HL-60 (cell line): ENCODE measurements around the gene LRSAM1.

Experiments
- DNase-seq, 2 experiments: peaks; one replicate each; pipeline ENCODE4 v3.0.0-alpha.2; 2010 to 2020; ENCODE audit warnings: low read depth in 1 of 2, low spot score in 1 of 2
- H3K27ac ChIP-seq: fragments of 250-450 bp; sonication (Bioruptor Pico); replicated peaks from 2 replicates; pipeline ENCODE4 v1.5.1; 2020; ENCODE audit warnings: mild to moderate bottlenecking, moderate library complexity
- H3K27me3 ChIP-seq: fragments of 250-450 bp; sonication (Bioruptor Pico); 2 replicates; pipeline ENCODE4 v1.5.1; 2021; ENCODE audit warnings: mild to moderate bottlenecking, moderate library complexity; ENCODE audit not compliant: insufficient read depth, poor library complexity, severe bottlenecking
- H3K4me3 ChIP-seq: replicated peaks from 2 replicates; pipeline ENCODE4 v1.5.1; 2011; ENCODE audit warnings: mild to moderate bottlenecking, control low read depth, low read length; ENCODE audit not compliant: insufficient read depth
- CTCF ChIP-seq: IDR thresholded peaks from one replicate; pipeline ENCODE4 v1.5.1; 2011; ENCODE audit warnings: low read length, control low read depth, inconsistent platforms; ENCODE audit not compliant: insufficient read depth
- GABPA ChIP-seq: IDR thresholded peaks from 2 replicates; pipeline ENCODE4 v1.6.1; 2012; ENCODE audit warnings: low read depth
- POLR2AphosphoS5 ChIP-seq: IDR thresholded peaks from 2 replicates; pipeline ENCODE4 v1.6.1; 2012; ENCODE audit warnings: low read depth
- REST ChIP-seq: IDR thresholded peaks from 2 replicates; pipeline ENCODE4 v1.6.1; 2012; ENCODE audit warnings: low read depth; ENCODE audit not compliant: insufficient replicate concordance
- SPI1 ChIP-seq: IDR thresholded peaks from 2 replicates; pipeline ENCODE4 v1.6.1; 2012; ENCODE audit warnings: low read depth, mild to moderate bottlenecking, borderline replicate concordance

The LRSAM1 gene

GRCh38 chr9:127494304-127494702 is 43.0 kb downstream of the LRSAM1 start:
- TF ChIP-seq SPI1 (no peak), POLR2AphosphoS5 (no peak), GABPA (no peak), CTCF (no peak), REST (no peak)
- no peak overlapping the region for H3K27ac ChIP-seq
- no peaks in the 10 kb centered on the region for H3K27me3 ChIP-seq
- no peak for DNase-seq
- no peak overlapping the region for H3K4me3 ChIP-seq

GRCh38 chr9:127495884-127496555 is 44.7 kb downstream of the LRSAM1 start:
- no peak for DNase-seq
- Histone ChIP-seq H3K4me3 (no peak overlapping the region), H3K27me3 (no peaks in the 10 kb centered on the region), H3K27ac (no peak overlapping the region)
- TF ChIP-seq POLR2AphosphoS5 = no peak
- TF ChIP-seq GABPA = no peak
- TF ChIP-seq SPI1 = no peak
- TF ChIP-seq CTCF = no peak
- TF ChIP-seq REST = no peak

- TF ChIP-seq CTCF (no peak), POLR2AphosphoS5 (no peak), SPI1 (no peak), REST (no peak), GABPA (no peak)
- DNase-seq = no peak
- Histone ChIP-seq H3K27me3 (no peaks in the 10 kb centered on the region), H3K4me3 (no peak overlapping the region), H3K27ac (no peak overlapping the region)
Observed at GRCh38 chr9:127496974-127497373, 45.7 kb downstream of the LRSAM1 start.
